OCI-LY1 (cell line): Measurements from ENCODE around the gene LANCL2.

Source experiments
- CTCF ChIP-seq: fragments of 200-600 bp; sonication (generic), shearing (Covaris generic); IDR thresholded peaks from 2 replicates; pipeline ENCODE4 v1.5.1; 2017; ENCODE audit warnings: mild to moderate bottlenecking, antibody characterized with exemption, low read length, moderate library complexity, mixed read lengths
- EZH2 ChIP-seq: fragments of 200-600 bp; sonication (generic), shearing (Covaris generic); IDR thresholded peaks from 2 replicates; pipeline ENCODE4 v1.8.0; 2017; ENCODE audit warnings: borderline replicate concordance, mixed run types, mild to moderate bottlenecking, antibody characterized with exemption, low read length, moderate library complexity, mixed read lengths

- TF ChIP-seq CTCF (no peak), EZH2 (no peak)
These were observed 103.4 kb downstream of the LANCL2 start for GRCh38 chr7:55468495-55468894.
